Keratinocyte (primary cell): Measurements from ENCODE around the gene MDM2.

Experiments used
- EZH2 ChIP-seq: IDR thresholded peaks from one replicate; pipeline ENCODE4 v1.6.1; 2012; ENCODE audit warnings: inconsistent platforms, mild to moderate bottlenecking, low read length, moderate library complexity
- TF ChIP-seq, protein P1 (sequence below), 3 experiments: IDR thresholded peaks in 1 of 3; conservative IDR thresholded peaks in 1 of 3; optimal IDR thresholded peaks in 1 of 3; 2 replicates in 2 of 3; 3 replicates in 1 of 3; pipeline versions ENCODE3 to v1.5.1; 2011; ENCODE audit warnings: low read length in 3 of 3, mild to moderate bottlenecking in 3 of 3, moderate library complexity in 2 of 3, control low read depth in 1 of 3, inconsistent platforms in 1 of 3; ENCODE audit not compliant: insufficient read depth in 2 of 3; ENCODE audit errors: extremely low read depth in 1 of 3

DNA sequence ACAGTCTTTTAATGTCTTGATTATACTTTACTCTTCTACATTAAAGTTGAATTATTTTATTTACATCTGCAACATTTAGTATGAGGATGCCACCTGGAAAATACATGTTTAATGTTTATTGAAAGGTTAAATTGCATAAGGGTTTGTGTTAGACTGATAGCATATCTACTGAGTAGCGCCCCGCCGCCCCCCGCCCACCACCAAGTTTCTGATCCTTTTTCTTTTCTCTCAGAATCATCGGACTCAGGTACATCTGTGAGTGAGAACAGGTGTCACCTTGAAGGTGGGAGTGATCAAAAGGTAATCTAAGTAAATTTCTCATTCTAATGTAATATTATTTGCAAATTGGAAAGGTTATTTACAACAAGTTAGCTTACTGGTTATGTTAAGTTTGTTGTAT, 16.2 kb downstream of the MDM2 start:
- TF ChIP-seq, protein P1, sequence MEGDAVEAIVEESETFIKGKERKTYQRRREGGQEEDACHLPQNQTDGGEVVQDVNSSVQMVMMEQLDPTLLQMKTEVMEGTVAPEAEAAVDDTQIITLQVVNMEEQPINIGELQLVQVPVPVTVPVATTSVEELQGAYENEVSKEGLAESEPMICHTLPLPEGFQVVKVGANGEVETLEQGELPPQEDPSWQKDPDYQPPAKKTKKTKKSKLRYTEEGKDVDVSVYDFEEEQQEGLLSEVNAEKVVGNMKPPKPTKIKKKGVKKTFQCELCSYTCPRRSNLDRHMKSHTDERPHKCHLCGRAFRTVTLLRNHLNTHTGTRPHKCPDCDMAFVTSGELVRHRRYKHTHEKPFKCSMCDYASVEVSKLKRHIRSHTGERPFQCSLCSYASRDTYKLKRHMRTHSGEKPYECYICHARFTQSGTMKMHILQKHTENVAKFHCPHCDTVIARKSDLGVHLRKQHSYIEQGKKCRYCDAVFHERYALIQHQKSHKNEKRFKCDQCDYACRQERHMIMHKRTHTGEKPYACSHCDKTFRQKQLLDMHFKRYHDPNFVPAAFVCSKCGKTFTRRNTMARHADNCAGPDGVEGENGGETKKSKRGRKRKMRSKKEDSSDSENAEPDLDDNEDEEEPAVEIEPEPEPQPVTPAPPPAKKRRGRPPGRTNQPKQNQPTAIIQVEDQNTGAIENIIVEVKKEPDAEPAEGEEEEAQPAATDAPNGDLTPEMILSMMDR (optimal IDR thresholded peaks at IDR 0.05 in 1 of 3, IDR thresholded peaks at IDR 0.05 in 1 of 3, conservative IDR thresholded peaks at IDR 0.05 in 1 of 3; ENCODE audit: extremely low read depth in 1 of 3, insufficient read depth in 2 of 3, low read length in 3 of 3): no peak
- no peak for TF ChIP-seq EZH2
